Thoracic aorta (tissue), 2 donors: ENCODE data around the gene MARCKSL1. TPM values are rescaled to one million over a fixed set of nuclear protein-coding genes. Genes with fewer than 3 reads are reported as not detected.

Source experiments
- total RNA-seq, 2 donors: library from RNA; depleted of rRNA; stranded (reverse); fragments of >200 nt; gene quantifications; one replicate each; pipeline versions ENCODE4 v1.1.0 to v1.2.3, GENCODE V29; 2016

Gene MARCKSL1
- total RNA-seq, 2 donors from 2014 or later: 3.7 to 10.9 TPM

Other genes with a start within 250 kb of the MARCKSL1 start
- 10 to 100 TPM; 30.6 to 53.3 TPM for gene KPNA6, start 228.2 kb downstream of the MARCKSL1 start, total RNA-seq
- 10 to 100 TPM; 57.5 to 89.5 TPM for gene TXLNA, start 156.6 kb downstream of the MARCKSL1 start, total RNA-seq
- gene CCDC28B, start 135.6 kb downstream of the MARCKSL1 start, total RNA-seq: 1 to 10 TPM in 1 of 2 donors, not detected in 1; 2.0 TPM
- 1 to 10 TPM in 1 of 2 donors, not detected in 1; 1.4 TPM for gene IQCC, start 130.6 kb downstream of the MARCKSL1 start, total RNA-seq
- not detected for gene DCDC2B, start 127.1 kb downstream of the MARCKSL1 start, total RNA-seq
- 10 to 100 TPM in 1 of 2 donors, 1 to 10 TPM in 1; 9.5 to 20.0 TPM for gene TMEM234, start 113.9 kb downstream of the MARCKSL1 start, total RNA-seq
- gene EIF3I, start 113.8 kb downstream of the MARCKSL1 start, total RNA-seq: 100 to 1,000 TPM; 105 to 114 TPM
- gene FAM167B, start 89.0 kb downstream of the MARCKSL1 start, total RNA-seq: 1 to 10 TPM in 1 of 2 donors, under 1 TPM in 1; 0.78 to 6.1 TPM
- gene LCK, start 85.0 kb downstream of the MARCKSL1 start, total RNA-seq: 10 to 100 TPM in 1 of 2 donors, 1 to 10 TPM in 1; 4.1 to 10.5 TPM
- gene HDAC1, start 44.1 kb downstream of the MARCKSL1 start, total RNA-seq: 10 to 100 TPM; 50.9 to 52.0 TPM
- gene FAM229A, start 26.3 kb upstream of the MARCKSL1 start, total RNA-seq: 10 to 100 TPM; 11.8 to 12.0 TPM
- gene TSSK3, start 26.3 kb upstream of the MARCKSL1 start, total RNA-seq: 1 to 10 TPM; 1.1 to 2.3 TPM
- 10 to 100 TPM; 70.8 to 84.9 TPM for gene BSDC1, start 58.2 kb upstream of the MARCKSL1 start, total RNA-seq
- gene ZBTB8B, start 128.8 kb upstream of the MARCKSL1 start, total RNA-seq: not detected
- gene ZBTB8A, start 203.2 kb upstream of the MARCKSL1 start, total RNA-seq: 1 to 10 TPM; 4.5 to 5.6 TPM